ENCODE measurements around the gene PCMT1. TPM values are rescaled to one million over a fixed set of nuclear protein-coding genes. Genes with fewer than 3 reads are reported as not detected.

The PCMT1 gene
- polyA plus RNA-seq, 1 donor (not counting 4 experiments of a cell fraction or from before 2014, with no cell fraction given), result 167 TPM

GRCh38 chr6:149855040-149855654 lies 105.6 kb downstream of the PCMT1 start:
- Histone ChIP-seq H3K9me1 (ENCODE audit: control insufficient read depth, extremely low read depth, insufficient read depth, low read length) (peaks cover 3% of the 10 kb centered on the region), H3K36me3 (ENCODE audit: control insufficient read depth in 2 of 2, extremely low read depth in 1 of 2, insufficient read depth in 2 of 2, low read length in 2 of 2) (peaks cover 0 to 2% of the 10 kb centered on the region in 2 experiments), H3K4me2 (ENCODE audit: control insufficient read depth, extremely low read depth, insufficient read depth, low read depth, low read length) (peak overlapping the region; percentile 89), H3K79me2 (ENCODE audit: control insufficient read depth, insufficient read depth, low read length) (peaks cover 30% of the 10 kb centered on the region), H2AFZ (ENCODE audit: control insufficient read depth, low read length) (no peak overlapping the region), H3K9me3 (ENCODE audit: control insufficient read depth, low read depth, low read length) (no peaks in the 10 kb centered on the region), H3K9ac (ENCODE audit: control insufficient read depth, extremely low read depth, insufficient read depth, low read length) (peak overlapping the region; percentile 78), H3K27ac (ENCODE audit: control insufficient read depth, insufficient read depth, low read length) (peak overlapping the region; percentile 93), H4K20me1 (ENCODE audit: control insufficient read depth, extremely low read depth, insufficient read depth, low read length) (no peaks in the 10 kb centered on the region), H3K4me3 (ENCODE audit: control insufficient read depth in 2 of 3, extremely low read depth in 1 of 3, insufficient read depth in 2 of 3, low read depth in 1 of 3, low read length in 3 of 3) (peak overlapping the region; percentile 28 to 73 (median 67)), H3K27me3 (ENCODE audit: control insufficient read depth, extremely low read depth, insufficient read depth, low read length) (no peaks in the 10 kb centered on the region), H3K4me1 (ENCODE audit: control insufficient read depth, extremely low read depth, insufficient read depth, low read length) (peaks cover 67% of the 10 kb centered on the region)
- dilution Hi-C loops (cut with MboI; ENCODE audit: extremely low pct_ligation_motif_present, low sequenced_read_pairs), result no loop called here
- peak; percentile 57 for FAIRE-seq
- no peak for DNase-seq (ENCODE audit: low read depth, low spot score)
- TF ChIP-seq EZH2 (IDR thresholded peaks at IDR 0.05; ENCODE audit: low read length) (no peak), CTCF (optimal IDR thresholded peaks at IDR 0.05 in 1 of 3, IDR thresholded peaks at IDR 0.05 in 1 of 3, conservative IDR thresholded peaks at IDR 0.05 in 1 of 3; ENCODE audit: extremely low read depth in 1 of 3, insufficient read depth in 2 of 3, low read length in 3 of 3) (no peak)

- Histone ChIP-seq H3K4me2 (ENCODE audit: control insufficient read depth, extremely low read depth, insufficient read depth, low read depth, low read length) (peak overlapping the region; percentile 89), H3K27ac (ENCODE audit: control insufficient read depth, insufficient read depth, low read length) (peak overlapping the region; percentile 93), H3K9me3 (ENCODE audit: control insufficient read depth, low read depth, low read length) (no peaks in the 10 kb centered on the region), H4K20me1 (ENCODE audit: control insufficient read depth, extremely low read depth, insufficient read depth, low read length) (no peaks in the 10 kb centered on the region), H3K4me3 (ENCODE audit: control insufficient read depth in 2 of 3, extremely low read depth in 1 of 3, insufficient read depth in 2 of 3, low read depth in 1 of 3, low read length in 3 of 3) (peak overlapping the region; percentile 28 to 73 (median 66)), H2AFZ (ENCODE audit: control insufficient read depth, low read length) (no peak overlapping the region), H3K79me2 (ENCODE audit: control insufficient read depth, insufficient read depth, low read length) (peaks cover 36% of the 10 kb centered on the region), H3K9me1 (ENCODE audit: control insufficient read depth, extremely low read depth, insufficient read depth, low read length) (peaks cover 3% of the 10 kb centered on the region), H3K36me3 (ENCODE audit: control insufficient read depth in 2 of 2, extremely low read depth in 1 of 2, insufficient read depth in 2 of 2, low read length in 2 of 2) (peaks cover 2 to 4% of the 10 kb centered on the region in 2 experiments), H3K9ac (ENCODE audit: control insufficient read depth, extremely low read depth, insufficient read depth, low read length) (peak overlapping the region; percentile 78), H3K4me1 (ENCODE audit: control insufficient read depth, extremely low read depth, insufficient read depth, low read length) (peaks cover 67% of the 10 kb centered on the region), H3K27me3 (ENCODE audit: control insufficient read depth, extremely low read depth, insufficient read depth, low read length) (no peaks in the 10 kb centered on the region)
- no peak for FAIRE-seq
- DNase-seq (ENCODE audit: low read depth, low spot score), result no peak
- TF ChIP-seq EZH2 (IDR thresholded peaks at IDR 0.05; ENCODE audit: low read length), result no peak
- TF ChIP-seq CTCF (optimal IDR thresholded peaks at IDR 0.05 in 1 of 3, IDR thresholded peaks at IDR 0.05 in 1 of 3, conservative IDR thresholded peaks at IDR 0.05 in 1 of 3; ENCODE audit: extremely low read depth in 1 of 3, insufficient read depth in 2 of 3, low read length in 3 of 3), result no peak
- dilution Hi-C loops (cut with MboI; ENCODE audit: extremely low pct_ligation_motif_present, low sequenced_read_pairs), result no loop called here
Observed at GRCh38 chr6:149855741-149856140, 106.2 kb downstream of the PCMT1 start.
